IMR-90 (cell line): ENCODE measurements around the gene PLXNA4. TPM values are rescaled to one million over a fixed set of nuclear protein-coding genes. Genes with fewer than 3 reads are reported as not detected.

Source experiments
- ATAC-seq: fragments of 200-7000 bp; cut with Tn5 transposase; 2 replicates; pipeline ENCODE4 v1.9.1; 2020; ENCODE audit warnings: low read depth, mild to moderate bottlenecking, moderate library complexity
- BruUV-seq: library from RNA; stranded (reverse); fragments of 400-500 nt; replicated peaks from 2 replicates; lab custom pipeline; 2021; lab: Mats Ljungman, UMichigan
- CTCF ChIA-PET: fragments of 300-600 bp; formaldehyde crosslinking; extraction: SDS; loops from one replicate; lab custom pipeline; 2021; ENCODE audit warnings: antibody characterized with exemption; lab: Yijun Ruan, JAX
- POLR2A ChIA-PET: fragments of 300-600 bp; sonication (Branson Sonifier 250); formaldehyde crosslinking; loops from one replicate; lab custom pipeline; 2022; ENCODE audit warnings: antibody characterized with exemption; ENCODE audit not compliant: unreplicated experiment; lab: Charles Lee
- DNase-seq: peaks from one replicate; pipeline ENCODE4 v3.0.0; 2013
- H2AFZ ChIP-seq: replicated peaks from 2 replicates; pipeline ENCODE3; 2013; ENCODE audit warnings: low read length, mild to moderate bottlenecking; ENCODE audit not compliant: poor library complexity
- H2AK5ac ChIP-seq: 2 replicates; pipeline ENCODE4 v1.6.1; 2013; ENCODE audit warnings: low read depth, low read length, inconsistent platforms
- H2AK9ac ChIP-seq: replicated peaks from 2 replicates; pipeline ENCODE3; 2013; ENCODE audit warnings: mild to moderate bottlenecking, low read depth, low read length, moderate library complexity; ENCODE audit not compliant: poor library complexity
- H2BK120ac ChIP-seq: 2 replicates; pipeline ENCODE4 v1.6.1; 2013; ENCODE audit warnings: low read depth, low read length, inconsistent platforms
- H2BK15ac ChIP-seq: 3 replicates; pipeline ENCODE4 v1.6.1; 2013; ENCODE audit warnings: low read depth, low read length, inconsistent platforms
- H2BK20ac ChIP-seq: 2 replicates; pipeline ENCODE4 v1.6.1; 2013; ENCODE audit warnings: low read depth, mild to moderate bottlenecking, inconsistent platforms, low read length, moderate library complexity
- H2BK5ac ChIP-seq: 2 replicates; pipeline ENCODE4 v1.6.1; 2013; ENCODE audit warnings: mild to moderate bottlenecking, low read depth, low read length, inconsistent platforms; ENCODE audit not compliant: poor library complexity, severe bottlenecking
- H3K14ac ChIP-seq: replicated peaks from 2 replicates; pipeline ENCODE4 v1.6.1; 2013; ENCODE audit warnings: low read depth, low read length, inconsistent platforms
- H3K18ac ChIP-seq: 2 replicates; pipeline ENCODE4 v1.6.1; 2013; ENCODE audit warnings: low read depth, low read length, control low read depth
- H3K23ac ChIP-seq: 2 replicates; pipeline ENCODE4 v1.6.1; 2013; ENCODE audit warnings: low read depth, low read length, inconsistent platforms
- H3K27ac ChIP-seq: 2 replicates; pipeline ENCODE4 v1.5.1; 2013; ENCODE audit warnings: mild to moderate bottlenecking, control low read depth, low read length; ENCODE audit not compliant: insufficient read depth
- H3K27me3 ChIP-seq: 2 replicates; pipeline ENCODE4 v1.6.1; 2013; ENCODE audit warnings: low read length; ENCODE audit not compliant: control insufficient read depth, insufficient read depth
- H3K36me3 ChIP-seq: 2 replicates; pipeline ENCODE4 v1.6.1; 2013; ENCODE audit warnings: low read length, mixed read lengths; ENCODE audit not compliant: control insufficient read depth, insufficient read depth
- H3K4ac ChIP-seq: 2 replicates; pipeline ENCODE4 v1.6.1; 2013; ENCODE audit warnings: low read depth, low read length, inconsistent platforms
- H3K4me1 ChIP-seq: 2 replicates; pipeline ENCODE4 v1.6.1; 2013; ENCODE audit warnings: low read length, mixed read lengths; ENCODE audit not compliant: control insufficient read depth, insufficient read depth
- H3K4me2 ChIP-seq: 2 replicates; pipeline ENCODE4 v1.6.1; 2013; ENCODE audit warnings: low read depth, mild to moderate bottlenecking, control low read depth, low read length, moderate library complexity
- H3K4me3 ChIP-seq: 2 replicates; pipeline ENCODE4 v1.5.1; 2013; ENCODE audit warnings: low read depth, mild to moderate bottlenecking, control low read depth, low read length, moderate library complexity; ENCODE audit not compliant: insufficient read depth
- H3K56ac ChIP-seq: 2 replicates; pipeline ENCODE4 v1.6.1; 2013; ENCODE audit warnings: low read length, inconsistent platforms; ENCODE audit not compliant: insufficient read depth; ENCODE audit errors: extremely low read depth
- H3K79me1 ChIP-seq, 2 experiments: 2 replicates each; pipeline ENCODE4 v1.6.1; 2013; ENCODE audit warnings: low read length in 2 of 2, inconsistent platforms in 1 of 2, low read depth in 1 of 2
- H3K9ac ChIP-seq: 2 replicates; pipeline ENCODE4 v1.6.1; 2013; ENCODE audit warnings: low read depth, low read length, control low read depth
- H3K9me1 ChIP-seq: 2 replicates; pipeline ENCODE4 v1.6.1; 2013; ENCODE audit warnings: low read length, inconsistent platforms; ENCODE audit not compliant: insufficient read depth
- H3K9me3 ChIP-seq: 2 replicates; pipeline ENCODE4 v1.6.1; 2013; ENCODE audit warnings: low read length; ENCODE audit not compliant: control insufficient read depth, insufficient read depth
- H4K20me1 ChIP-seq: 2 replicates; pipeline ENCODE4 v1.6.1; 2013; ENCODE audit warnings: low read length, inconsistent platforms; ENCODE audit not compliant: insufficient read depth
- H4K5ac ChIP-seq: 2 replicates; pipeline ENCODE4 v1.6.1; 2013; ENCODE audit warnings: mild to moderate bottlenecking, low read depth, low read length, control low read depth
- H4K8ac ChIP-seq, 2 experiments: 2 replicates each; pipeline ENCODE4 v1.6.1; 2013; ENCODE audit warnings: low read depth in 2 of 2, low read length in 2 of 2, control low read depth in 1 of 2, inconsistent platforms in 1 of 2
- H4K91ac ChIP-seq: 2 replicates; pipeline ENCODE4 v1.6.1; 2013; ENCODE audit warnings: low read depth, low read length, inconsistent platforms; ENCODE audit not compliant: insufficient read depth
- CEBPB ChIP-seq: IDR thresholded peaks from 2 replicates; pipeline ENCODE4 v1.6.1; 2012; ENCODE audit warnings: low read depth, low read length, improper control_type of control experiment
- CHD1 ChIP-seq: IDR thresholded peaks from 2 replicates; pipeline ENCODE4 v1.6.1; 2012; ENCODE audit warnings: low read depth, low read length, improper control_type of control experiment
- CTCF ChIP-seq: conservative IDR thresholded peaks from 2 replicates; pipeline ENCODE4 v1.5.1; 2012; ENCODE audit warnings: mild to moderate bottlenecking, low read depth, low read length, improper control_type of control experiment
- ELK1 ChIP-seq: fragments of 150-350 bp; IDR thresholded peaks from 2 replicates; pipeline ENCODE4 v1.6.1; 2016; ENCODE audit warnings: low read depth, mild to moderate bottlenecking, low read length, moderate library complexity, borderline replicate concordance
- FOS ChIP-seq: fragments of 150-350 bp; IDR thresholded peaks from 2 replicates; pipeline ENCODE4 v1.6.1; 2016; ENCODE audit warnings: low read depth, low read length
- MAFK ChIP-seq: IDR thresholded peaks from 2 replicates; pipeline ENCODE4 v1.6.1; 2012; ENCODE audit warnings: low read depth, low read length, improper control_type of control experiment
- MAZ ChIP-seq: IDR thresholded peaks from 2 replicates; pipeline ENCODE4 v1.6.1; 2012; ENCODE audit warnings: low read depth, mild to moderate bottlenecking, low read length, improper control_type of control experiment, moderate library complexity, borderline replicate concordance
- MXI1 ChIP-seq: IDR thresholded peaks from 2 replicates; pipeline ENCODE4 v1.6.1; 2012; ENCODE audit warnings: low read depth, mild to moderate bottlenecking, low read length, moderate library complexity, borderline replicate concordance
- NFE2L2 ChIP-seq: fragments of 150-350 bp; IDR thresholded peaks from 2 replicates; pipeline ENCODE4 v1.6.1; 2016; ENCODE audit warnings: low read depth, mild to moderate bottlenecking, low read length
- POLR2A ChIP-seq: IDR thresholded peaks from 2 replicates; pipeline ENCODE4 v1.6.1; 2012; ENCODE audit warnings: mild to moderate bottlenecking, low read depth, low read length
- RAD21 ChIP-seq: IDR thresholded peaks from 2 replicates; pipeline ENCODE4 v1.6.1; 2012; ENCODE audit warnings: low read length, improper control_type of control experiment
- RCOR1 ChIP-seq: IDR thresholded peaks from 2 replicates; pipeline ENCODE4 v1.6.1; 2012; ENCODE audit warnings: mild to moderate bottlenecking, low read length, improper control_type of control experiment; ENCODE audit not compliant: insufficient replicate concordance
- RFX5 ChIP-seq: IDR thresholded peaks from 2 replicates; pipeline ENCODE4 v1.8.0; 2012; ENCODE audit warnings: low read depth, mild to moderate bottlenecking, low read length, moderate library complexity
- SMC3 ChIP-seq: fragments of 150-350 bp; IDR thresholded peaks from 2 replicates; pipeline ENCODE4 v1.6.1; 2016; ENCODE audit warnings: low read depth, mild to moderate bottlenecking, antibody characterized with exemption, low read length, moderate library complexity
- USF2 ChIP-seq: fragments of 150-350 bp; IDR thresholded peaks from 2 replicates; pipeline ENCODE4 v1.6.1; 2017; ENCODE audit warnings: mild to moderate bottlenecking, antibody characterized with exemption, low read length, low read depth
- WGBS, 2 experiments: methylation state at CpG; one replicate each; pipeline versions ENCODE4 v1.1.5 to v1.1.7; 2013; ENCODE audit warnings: missing lambda C conversion rate in 2 of 2; ENCODE audit not compliant: insufficient read length in 1 of 2; ENCODE audit errors: extremely low coverage in 2 of 2; 5-methylcytosine and 5-hydroxymethylcytosine counted together
- dilution Hi-C: fragments of 300-500 bp; cut with HindIII; formaldehyde crosslinking; loops from one replicate; pipeline ENCODE4 v1.14.3; 2018; ENCODE audit warnings: low sequenced_read_pairs; ENCODE audit not compliant: unreplicated experiment
- in situ Hi-C: fragments of 300-500 bp; cut with MboI; formaldehyde crosslinking; loops from 3 replicates; pipeline ENCODE4 v1.14.3; 2019; ENCODE audit warnings: low sequenced_read_pairs, inconsistent platforms, mixed read lengths
- intact Hi-C: fragments of 100-400 bp; cut with micrococcal nuclease; formaldehyde crosslinking; loops from 2 replicates; pipeline ENCODE4 v1.10.0; 2022
- polyA plus RNA-seq, 3 experiments: library from polyadenylated mRNA; depleted of rRNA; stranded (reverse); fragments of >200 nt; gene quantifications; 2 replicates each; pipeline ENCODE4 v1.2.3, GENCODE V29; 2012; ENCODE audit warnings: low replicate concordance in 1 of 3
- total RNA-seq: library from RNA; depleted of rRNA; stranded (reverse); fragments of >200 nt; gene quantifications from 2 replicates; pipeline ENCODE4 v1.2.3, GENCODE V29; 2012

The PLXNA4 gene
- total and polyA plus RNA-seq, 2 of the 4 experiments (the other 2 are of a cell fraction), result under 0.01 TPM

GRCh38 chr7:132397070-132397469, 179.2 kb downstream of the PLXNA4 start:
- in situ Hi-C loops, result no loop called here
- no peaks in the 10 kb centered on the region for H4K20me1 ChIP-seq
- H3K27ac ChIP-seq, result no peak overlapping the region
- H3K4me1 ChIP-seq, result no peaks in the 10 kb centered on the region
- H3K18ac ChIP-seq, result no peak overlapping the region
- no peaks in the 10 kb centered on the region for H3K36me3 ChIP-seq
- no TSS peak for BruUV-seq
- no peaks in the 10 kb centered on the region for H3K27me3 ChIP-seq
- H2AK5ac ChIP-seq, result no peak overlapping the region
- no peak overlapping the region for H2BK5ac ChIP-seq
- no peak overlapping the region for H2AFZ ChIP-seq
- H3K4me3 ChIP-seq, result no peak overlapping the region
- no peak overlapping the region for H2BK15ac ChIP-seq
- H3K23ac ChIP-seq, result no peak overlapping the region
- H3K56ac ChIP-seq, result no peak overlapping the region
- H2BK20ac ChIP-seq, result no peak overlapping the region
- no peaks in the 10 kb centered on the region for H3K79me1 ChIP-seq
- H2BK120ac ChIP-seq, result no peak overlapping the region
- dilution Hi-C loops, result no loop called here
- CTCF ChIA-PET, result no interaction called here
- no peak overlapping the region for H4K8ac ChIP-seq
- WGBS, 2 experiments, result 88% methylated on average over 2 of the region's 5 CpGs; no CpG with 5 or more reads in 1 of the 2 experiments
- no peaks in the 10 kb centered on the region for H3K9me3 ChIP-seq
- DNase-seq, result no peak
- TF ChIP-seq SMC3 (no peak), USF2 (no peak), RFX5 (no peak), NFE2L2 (no peak), RAD21 (no peak), MAFK (no peak), MXI1 (no peak), MAZ (no peak), RCOR1 (no peak), FOS (no peak), CEBPB (no peak), ELK1 (no peak), CTCF (no peak), POLR2A (no peak), CHD1 (no peak)
- POLR2A ChIA-PET, result no interaction called here
- no peak overlapping the region for H4K5ac ChIP-seq
- H3K9ac ChIP-seq, result no peak overlapping the region
- H4K91ac ChIP-seq, result no peak overlapping the region
- no peak overlapping the region for H3K4ac ChIP-seq
- H3K4me2 ChIP-seq, result no peak overlapping the region
- H3K14ac ChIP-seq, result no peak overlapping the region
- H2AK9ac ChIP-seq, result no peak overlapping the region
- no peaks in the 10 kb centered on the region for H3K9me1 ChIP-seq
- intact Hi-C loops, result no loop called here
- ATAC-seq, result no peak
